Measurements from ENCODE around the gene ATG3.
"Not testable (repeated sequence)": the region's sequence is repeated elsewhere in the genome, so short reads cannot be mapped to it uniquely, and the experiment has no call there.

The ATG3 gene

GRCh38 chr3:112561734-112562529, at the start of gene ATG3, which contains the start of gene SLC35A5:
Gene ATG3, minus strand, starts transcription at chr3:112561962. Its CDS starts 434 bp downstream, at chr3:112561528.
Gene SLC35A5, plus strand, starts transcription at chr3:112562045. Its CDS starts 1,359 bp downstream, at chr3:112563404.
- peak; percentile 97 to 98 for DNase-seq (ENCODE audit: low read depth in 2 of 2)

GRCh38 chr3:112610121-112610520, 48.4 kb upstream of the ATG3 start:
- no peak for DNase-seq (ENCODE audit: low read depth in 2 of 2)

GRCh38 chr3:112607863-112608262, 46.1 kb upstream of the ATG3 start:
- no peak for DNase-seq (ENCODE audit: low read depth in 2 of 2)

- DNase-seq (ENCODE audit: low read depth in 2 of 2) = no peak
Measured at GRCh38 chr3:112606098-112606497, 44.3 kb upstream of the ATG3 start.

- no peak for DNase-seq (ENCODE audit: low read depth in 2 of 2)
Measured at GRCh38 chr3:112605285-112605684, 43.5 kb upstream of the ATG3 start.

GRCh38 chr3:112604536-112604935, 42.8 kb upstream of the ATG3 start:
- DNase-seq (ENCODE audit: low read depth in 2 of 2) = no peak

- no peak for DNase-seq (ENCODE audit: low read depth in 2 of 2)
Measured at GRCh38 chr3:112602217-112602838, 40.6 kb upstream of the ATG3 start.

- DNase-seq (ENCODE audit: low read depth in 2 of 2) = no peak
Measured at GRCh38 chr3:112598731-112599130, 37.0 kb upstream of the ATG3 start.

- DNase-seq (ENCODE audit: low read depth in 2 of 2) = no peak
Measured at GRCh38 chr3:112597945-112598344, 36.2 kb upstream of the ATG3 start.

- no peak for DNase-seq (ENCODE audit: low read depth in 2 of 2)
Measured at GRCh38 chr3:112594856-112595255, 33.1 kb upstream of the ATG3 start.

- no peak for DNase-seq (ENCODE audit: low read depth in 2 of 2)
Measured at GRCh38 chr3:112593258-112593657, 31.5 kb upstream of the ATG3 start.

- no peak for DNase-seq (ENCODE audit: low read depth in 2 of 2)
Measured at GRCh38 chr3:112587336-112587735, 25.6 kb upstream of the ATG3 start.

GRCh38 chr3:112585782-112586181, 24.0 kb upstream of the ATG3 start:
- no peak for DNase-seq (ENCODE audit: low read depth in 2 of 2)

GRCh38 chr3:112583105-112583504, 21.3 kb upstream of the ATG3 start:
- DNase-seq (ENCODE audit: low read depth in 2 of 2) = no peak

- peak; percentile 6 to 11 for DNase-seq (ENCODE audit: low read depth in 2 of 2)
Measured at GRCh38 chr3:112582244-112582874, 20.6 kb upstream of the ATG3 start.

- DNase-seq (ENCODE audit: low read depth in 2 of 2) = no peak
Measured at GRCh38 chr3:112579697-112580096, 17.9 kb upstream of the ATG3 start.

GRCh38 chr3:112579232-112579631, 17.5 kb upstream of the ATG3 start:
- no peak for DNase-seq (ENCODE audit: low read depth in 2 of 2)

GRCh38 chr3:112572701-112573100, 10.9 kb upstream of the ATG3 start:
- DNase-seq (ENCODE audit: low read depth in 2 of 2) = no peak

GRCh38 chr3:112569265-112569664, 7.5 kb upstream of the ATG3 start:
- no peak for DNase-seq (ENCODE audit: low read depth in 2 of 2)

GRCh38 chr3:112568642-112569041, 6.9 kb upstream of the ATG3 start:
- no peak for DNase-seq (ENCODE audit: low read depth in 2 of 2)

GRCh38 chr3:112564940-112565305, 3.2 kb upstream of the ATG3 start:
- no peak for DNase-seq (ENCODE audit: low read depth in 2 of 2)

- DNase-seq (ENCODE audit: low read depth in 2 of 2) = not testable (repeated sequence)
Measured at GRCh38 chr3:112564247-112564939, 2.6 kb upstream of the ATG3 start.

GRCh38 chr3:112561484-112561733, 353 bp downstream of the ATG3 start:
- DNase-seq (ENCODE audit: low read depth in 2 of 2) = peak; percentile 71 to 76

Data from stimulated activated CD4-positive, alpha-beta T cell treated with anti-CD3 and anti-CD28 coated beads, Interleukin-4, amount 100 ng/mL, for 48 hours (primary cell).